GM06990 (cell line): ENCODE data around the gene SLC13A5.

Source experiments
- DNase-seq: peaks from one replicate; pipeline ENCODE4 v3.0.0-alpha.2; 2011; ENCODE audit not compliant: insufficient read length; ENCODE audit errors: extremely low read depth
- H3K27me3 ChIP-seq: replicated peaks from 2 replicates; pipeline ENCODE4 v1.6.0; 2011; ENCODE audit warnings: low read length; ENCODE audit not compliant: control insufficient read depth, insufficient read depth
- H3K36me3 ChIP-seq: 2 replicates; pipeline ENCODE4 v1.5.1; 2011; ENCODE audit warnings: low read length; ENCODE audit not compliant: control insufficient read depth, insufficient read depth
- H3K4me3 ChIP-seq: replicated peaks from 2 replicates; pipeline ENCODE4 v1.5.1; 2011; ENCODE audit warnings: low read depth, mild to moderate bottlenecking, control low read depth, low read length
- TF ChIP-seq, protein P1 (sequence below): IDR thresholded peaks from 2 replicates; pipeline ENCODE4 v1.5.1; 2011; ENCODE audit warnings: low read length, control low read depth, mild to moderate bottlenecking, inconsistent platforms; ENCODE audit not compliant: insufficient read depth, poor library complexity, severe bottlenecking

The SLC13A5 gene

GRCh38 chr17:6708357-6708961, 4.7 kb downstream of the SLC13A5 start:
- Histone ChIP-seq H3K36me3 (no peaks in the 10 kb centered on the region), H3K4me3 (no peak overlapping the region), H3K27me3 (no peaks in the 10 kb centered on the region; the same call in none of the 2 replicates)
- no peak for DNase-seq
- TF ChIP-seq, protein P1, sequence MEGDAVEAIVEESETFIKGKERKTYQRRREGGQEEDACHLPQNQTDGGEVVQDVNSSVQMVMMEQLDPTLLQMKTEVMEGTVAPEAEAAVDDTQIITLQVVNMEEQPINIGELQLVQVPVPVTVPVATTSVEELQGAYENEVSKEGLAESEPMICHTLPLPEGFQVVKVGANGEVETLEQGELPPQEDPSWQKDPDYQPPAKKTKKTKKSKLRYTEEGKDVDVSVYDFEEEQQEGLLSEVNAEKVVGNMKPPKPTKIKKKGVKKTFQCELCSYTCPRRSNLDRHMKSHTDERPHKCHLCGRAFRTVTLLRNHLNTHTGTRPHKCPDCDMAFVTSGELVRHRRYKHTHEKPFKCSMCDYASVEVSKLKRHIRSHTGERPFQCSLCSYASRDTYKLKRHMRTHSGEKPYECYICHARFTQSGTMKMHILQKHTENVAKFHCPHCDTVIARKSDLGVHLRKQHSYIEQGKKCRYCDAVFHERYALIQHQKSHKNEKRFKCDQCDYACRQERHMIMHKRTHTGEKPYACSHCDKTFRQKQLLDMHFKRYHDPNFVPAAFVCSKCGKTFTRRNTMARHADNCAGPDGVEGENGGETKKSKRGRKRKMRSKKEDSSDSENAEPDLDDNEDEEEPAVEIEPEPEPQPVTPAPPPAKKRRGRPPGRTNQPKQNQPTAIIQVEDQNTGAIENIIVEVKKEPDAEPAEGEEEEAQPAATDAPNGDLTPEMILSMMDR = no peak

GRCh38 chr17:6706996-6707395, 6.2 kb downstream of the SLC13A5 start:
- TF ChIP-seq, protein P1 = no peak
- Histone ChIP-seq H3K36me3 (no peaks in the 10 kb centered on the region), H3K27me3 (no peaks in the 10 kb centered on the region; the same call in none of the 2 replicates), H3K4me3 (no peak overlapping the region)
- no peak for DNase-seq

GRCh38 chr17:6706499-6706898, 6.7 kb downstream of the SLC13A5 start:
- no peaks in the 10 kb centered on the region for H3K36me3 ChIP-seq
- H3K27me3 ChIP-seq = no peaks in the 10 kb centered on the region; the same call in none of the 2 replicates
- no peak overlapping the region for H3K4me3 ChIP-seq
- no peak for DNase-seq
- TF ChIP-seq, protein P1 = no peak

DNA sequence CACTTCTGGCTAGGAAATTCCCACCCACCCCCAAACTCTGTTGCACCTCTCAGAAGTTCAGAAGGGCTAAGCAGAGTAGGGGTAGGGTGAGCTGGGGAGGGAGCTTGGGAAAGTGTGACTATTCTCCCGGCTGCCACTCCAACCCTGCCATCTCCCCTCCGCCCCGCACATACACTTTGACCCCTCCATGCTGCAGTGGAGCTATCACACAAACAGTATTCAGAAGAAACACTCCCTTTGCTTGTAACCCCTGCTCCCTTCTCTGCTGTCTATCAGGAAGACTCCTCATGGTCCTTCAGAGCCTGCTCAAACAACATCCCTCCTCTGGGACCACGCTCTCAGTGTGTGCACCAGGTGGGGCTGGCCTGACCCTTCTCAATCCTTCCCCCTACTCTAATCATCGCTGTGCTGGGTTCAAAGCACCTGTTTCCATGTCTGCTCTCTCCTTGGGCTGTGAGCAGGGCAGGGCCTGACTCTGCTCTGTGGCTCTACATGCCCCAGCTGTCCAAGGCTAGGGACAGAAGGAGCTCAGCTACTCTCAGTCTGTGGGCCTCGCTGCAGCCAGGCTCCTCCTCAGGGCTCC, 8.6 kb downstream of the SLC13A5 start:
- H3K4me3 ChIP-seq = no peak overlapping the region
- TF ChIP-seq, protein P1 = no peak
- no peaks in the 10 kb centered on the region; the same call in none of the 2 replicates for H3K27me3 ChIP-seq
- no peaks in the 10 kb centered on the region for H3K36me3 ChIP-seq
- DNase-seq = no peak

- no peak for DNase-seq
- H3K36me3 ChIP-seq = no peaks in the 10 kb centered on the region
- no peak overlapping the region for H3K4me3 ChIP-seq
- TF ChIP-seq, protein P1 = no peak
- H3K27me3 ChIP-seq = no peaks in the 10 kb centered on the region; the same call in none of the 2 replicates
Observed at GRCh38 chr17:6703751-6704150, 9.4 kb downstream of the SLC13A5 start.
